ENCODE results near the gene UCN.

DNA sequence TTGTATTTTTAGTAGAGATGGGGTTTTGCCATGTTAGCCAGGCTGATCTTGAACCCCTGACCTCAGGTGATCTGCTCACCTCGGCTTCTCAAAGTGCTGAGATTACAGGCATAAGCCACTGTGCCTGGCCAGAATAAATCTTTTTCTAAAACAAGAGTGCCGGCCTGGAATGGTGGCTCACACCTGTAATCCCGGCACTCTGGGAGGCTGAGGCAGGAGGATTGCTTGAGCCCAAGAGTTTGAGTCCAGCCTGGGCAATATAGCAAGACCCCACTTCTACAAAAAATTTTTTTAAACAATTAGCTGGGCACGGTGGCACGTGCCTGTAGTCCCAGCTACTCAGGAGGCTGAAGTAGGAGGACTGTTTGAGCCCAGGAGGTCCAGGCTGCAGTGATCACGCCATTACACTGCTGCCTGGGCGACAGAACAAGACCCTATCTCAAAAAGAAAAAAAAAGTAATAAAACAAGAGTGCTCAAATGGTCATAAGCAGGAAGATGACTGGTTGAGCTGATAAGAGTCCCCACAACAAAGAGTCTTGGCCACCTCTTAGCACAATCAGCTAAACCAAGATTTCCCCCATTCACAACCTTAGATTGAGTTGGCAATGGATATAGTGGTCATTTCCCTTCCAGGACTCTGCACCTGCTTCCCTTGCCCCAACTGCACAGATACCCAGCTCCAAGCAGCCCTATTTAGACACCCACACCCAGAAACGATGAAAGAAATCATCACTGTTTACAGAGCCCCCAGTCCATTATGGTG lies 5.8 kb upstream of the UCN start:
- TF ChIP-seq, protein P1, sequence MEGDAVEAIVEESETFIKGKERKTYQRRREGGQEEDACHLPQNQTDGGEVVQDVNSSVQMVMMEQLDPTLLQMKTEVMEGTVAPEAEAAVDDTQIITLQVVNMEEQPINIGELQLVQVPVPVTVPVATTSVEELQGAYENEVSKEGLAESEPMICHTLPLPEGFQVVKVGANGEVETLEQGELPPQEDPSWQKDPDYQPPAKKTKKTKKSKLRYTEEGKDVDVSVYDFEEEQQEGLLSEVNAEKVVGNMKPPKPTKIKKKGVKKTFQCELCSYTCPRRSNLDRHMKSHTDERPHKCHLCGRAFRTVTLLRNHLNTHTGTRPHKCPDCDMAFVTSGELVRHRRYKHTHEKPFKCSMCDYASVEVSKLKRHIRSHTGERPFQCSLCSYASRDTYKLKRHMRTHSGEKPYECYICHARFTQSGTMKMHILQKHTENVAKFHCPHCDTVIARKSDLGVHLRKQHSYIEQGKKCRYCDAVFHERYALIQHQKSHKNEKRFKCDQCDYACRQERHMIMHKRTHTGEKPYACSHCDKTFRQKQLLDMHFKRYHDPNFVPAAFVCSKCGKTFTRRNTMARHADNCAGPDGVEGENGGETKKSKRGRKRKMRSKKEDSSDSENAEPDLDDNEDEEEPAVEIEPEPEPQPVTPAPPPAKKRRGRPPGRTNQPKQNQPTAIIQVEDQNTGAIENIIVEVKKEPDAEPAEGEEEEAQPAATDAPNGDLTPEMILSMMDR (IDR thresholded peaks at IDR 0.05): no peak
- no peak for TF ChIP-seq POLR2A (IDR thresholded peaks at IDR 0.05)
